GM19239 (cell line): ENCODE results near the gene PCDHA1.
"Not testable (repeated sequence)": the region's sequence is repeated elsewhere in the genome, so short reads cannot be mapped to it uniquely, and the experiment has no call there.

Experiments
- DNase-seq: peaks from one replicate; pipeline ENCODE4 v3.0.0; 2011; ENCODE audit warnings: low spot score; ENCODE audit not compliant: insufficient read length
- FAIRE-seq: peaks from 2 replicates; lab custom pipeline; 2011; peaks lifted over from hg19 to GRCh38; lab: Jason Lieb, UNC

The PCDHA1 gene

DNA sequence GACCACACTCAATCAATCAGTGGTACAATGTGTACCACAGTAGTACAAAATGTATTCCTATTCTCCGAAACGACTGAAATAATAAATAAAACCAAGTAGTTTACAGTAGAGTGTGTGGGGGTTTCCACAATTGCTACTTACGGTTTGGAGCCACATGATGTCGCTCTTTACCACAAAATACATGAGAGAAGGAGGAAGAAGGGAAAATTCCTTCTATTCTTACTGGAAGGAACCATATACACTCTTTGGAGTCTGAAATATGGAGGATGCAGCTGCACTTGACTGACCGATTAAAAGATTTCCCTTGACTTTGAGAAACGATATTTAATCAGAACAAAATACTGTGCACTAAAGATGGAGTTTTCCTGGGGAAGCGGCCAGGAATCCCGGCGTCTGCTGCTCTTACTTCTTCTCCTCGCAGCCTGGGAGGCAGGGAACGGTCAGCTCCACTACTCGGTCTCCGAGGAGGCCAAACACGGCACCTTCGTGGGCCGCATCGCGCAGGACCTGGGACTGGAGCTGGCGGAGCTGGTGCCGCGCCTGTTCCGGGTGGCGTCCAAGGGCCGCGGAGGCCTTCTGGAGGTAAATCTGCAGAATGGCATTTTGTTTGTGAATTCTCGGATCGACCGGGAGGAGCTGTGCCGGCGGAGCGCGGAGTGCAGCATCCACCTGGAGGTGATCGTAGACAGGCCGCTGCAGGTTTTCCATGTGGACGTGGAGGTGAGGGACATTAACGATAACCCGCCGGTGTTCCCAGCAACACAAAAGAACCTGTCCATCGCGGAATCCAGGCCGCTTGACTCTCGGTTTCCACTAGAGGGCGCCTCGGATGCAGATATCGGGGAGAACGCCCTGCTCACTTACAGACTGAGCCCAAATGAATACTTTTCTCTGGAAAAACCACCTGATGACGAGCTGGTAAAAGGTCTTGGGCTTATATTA lies 21.2 kb downstream of the PCDHA1 start, which contains the start of gene PCDHA4:
Gene PCDHA4 (plus strand): TSS at position 235 of the 942 bp plus-strand sequence.
- FAIRE-seq, result no peak
- no peak for DNase-seq

DNA sequence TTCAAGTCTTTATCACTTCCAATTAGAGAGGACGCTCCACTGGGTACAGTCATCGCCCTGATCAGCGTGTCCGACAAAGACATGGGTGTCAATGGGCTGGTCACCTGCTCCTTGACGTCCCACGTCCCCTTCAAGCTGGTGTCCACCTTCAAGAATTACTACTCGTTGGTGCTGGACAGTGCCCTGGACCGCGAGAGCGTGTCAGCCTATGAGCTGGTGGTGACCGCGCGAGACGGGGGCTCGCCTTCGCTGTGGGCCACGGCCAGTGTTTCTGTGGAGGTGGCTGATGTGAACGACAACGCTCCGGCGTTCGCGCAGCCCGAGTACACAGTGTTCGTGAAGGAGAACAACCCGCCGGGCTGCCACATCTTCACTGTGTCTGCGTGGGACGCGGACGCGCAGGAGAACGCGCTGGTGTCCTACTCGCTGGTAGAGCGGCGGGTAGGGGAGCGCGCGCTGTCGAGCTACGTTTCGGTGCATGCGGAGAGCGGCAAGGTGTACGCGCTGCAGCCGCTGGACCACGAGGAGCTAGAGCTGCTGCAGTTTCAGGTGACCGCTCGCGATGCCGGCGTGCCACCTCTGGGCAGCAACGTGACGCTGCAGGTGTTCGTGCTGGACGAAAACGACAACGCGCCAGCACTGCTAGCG lies 22.4 kb downstream of the PCDHA1 start:
- DNase-seq, FAIRE-seq: not testable (repeated sequence)

- DNase-seq (no peak), FAIRE-seq (no peak)
Observed at GRCh38 chr5:140808889-140809291, 22.9 kb downstream of the PCDHA1 start.

- DNase-seq, result no peak
- FAIRE-seq, result no peak
Observed at GRCh38 chr5:140821375-140822280, 35.7 kb downstream of the PCDHA1 start, which contains the start of gene PCDHA5. PCDHA5 (plus strand) TSS chr5:140821613.

GRCh38 chr5:140822281-140822629 lies 36.3 kb downstream of the PCDHA1 start:
- DNase-seq, result no peak
- FAIRE-seq, result no peak

GRCh38 chr5:140822969-140823368 lies 37.0 kb downstream of the PCDHA1 start:
- not testable (repeated sequence) for FAIRE-seq, DNase-seq

DNA sequence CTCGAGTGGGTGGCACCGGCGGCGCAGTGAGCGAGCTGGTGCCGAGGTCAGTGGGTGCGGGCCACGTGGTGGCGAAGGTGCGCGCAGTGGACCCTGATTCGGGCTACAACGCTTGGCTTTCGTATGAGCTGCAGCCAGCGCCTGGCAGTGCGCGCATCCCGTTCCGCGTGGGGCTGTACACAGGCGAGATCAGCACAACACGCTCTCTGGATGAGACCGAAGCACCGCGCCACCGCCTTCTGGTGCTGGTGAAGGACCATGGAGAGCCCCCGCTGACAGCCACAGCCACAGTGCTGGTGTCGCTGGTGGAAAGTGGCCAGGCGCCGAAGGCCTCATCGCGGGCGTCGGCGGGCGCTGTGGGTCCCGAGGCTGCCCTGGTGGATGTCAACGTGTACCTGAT lies 37.5 kb downstream of the PCDHA1 start:
- FAIRE-seq, result no peak
- no peak for DNase-seq

GRCh38 chr5:140827704-140828361 lies 41.9 kb downstream of the PCDHA1 start, which contains the start of gene PCDHA6:
PCDHA6 (plus strand) TSS chr5:140827960; CDS start chr5:140828092, 132 bp downstream.
- FAIRE-seq (no peak), DNase-seq (no peak)

GRCh38 chr5:140828362-140828737 lies 42.4 kb downstream of the PCDHA1 start:
- DNase-seq (no peak), FAIRE-seq (no peak)

DNA sequence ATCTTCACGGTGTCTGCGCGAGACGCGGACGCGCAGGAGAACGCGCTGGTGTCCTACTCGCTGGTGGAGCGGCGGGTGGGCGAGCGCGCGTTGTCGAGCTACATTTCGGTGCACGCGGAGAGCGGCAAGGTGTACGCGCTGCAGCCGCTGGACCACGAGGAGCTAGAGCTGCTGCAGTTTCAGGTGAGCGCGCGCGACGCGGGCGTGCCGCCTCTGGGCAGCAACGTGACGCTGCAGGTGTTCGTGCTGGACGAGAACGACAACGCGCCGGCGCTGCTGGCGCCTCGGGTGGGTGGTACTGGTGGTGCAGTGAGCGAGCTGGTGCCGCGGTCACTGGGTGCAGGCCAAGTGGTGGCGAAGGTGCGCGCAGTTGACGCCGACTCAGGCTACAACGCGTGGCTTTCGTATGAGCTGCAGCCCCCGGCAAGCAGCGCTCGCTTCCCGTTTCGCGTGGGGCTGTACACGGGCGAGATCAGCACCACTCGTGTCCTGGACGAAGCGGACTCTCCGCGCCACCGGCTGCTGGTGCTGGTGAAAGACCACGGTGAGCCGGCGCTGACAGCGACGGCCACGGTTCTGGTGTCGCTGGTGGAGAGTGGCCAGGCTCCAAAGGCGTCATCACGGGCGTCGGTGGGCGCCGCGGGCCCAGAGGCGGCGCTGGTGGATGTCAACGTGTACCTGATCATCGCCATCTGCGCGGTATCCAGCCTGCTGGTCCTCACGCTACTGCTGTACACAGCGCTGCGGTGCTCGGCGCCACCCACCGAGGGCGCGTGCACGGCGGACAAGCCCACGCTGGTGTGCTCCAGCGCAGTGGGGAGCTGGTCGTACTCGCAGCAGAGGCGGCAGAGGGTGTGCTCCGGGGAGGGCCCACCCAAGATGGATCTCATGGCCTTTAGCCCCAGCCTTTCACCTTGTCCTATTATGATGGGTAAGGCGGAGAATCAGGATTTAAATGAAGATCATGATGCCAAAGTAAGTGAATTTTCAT lies 43.9 kb downstream of the PCDHA1 start:
- not testable (repeated sequence) for FAIRE-seq, DNase-seq

GRCh38 chr5:140833993-140834392 lies 48.1 kb downstream of the PCDHA1 start, which contains the start of gene PCDHA7:
PCDHA7 (plus strand) TSS chr5:140834269; CDS start chr5:140834384, 115 bp downstream.
- DNase-seq (no peak), FAIRE-seq (no peak)

DNA sequence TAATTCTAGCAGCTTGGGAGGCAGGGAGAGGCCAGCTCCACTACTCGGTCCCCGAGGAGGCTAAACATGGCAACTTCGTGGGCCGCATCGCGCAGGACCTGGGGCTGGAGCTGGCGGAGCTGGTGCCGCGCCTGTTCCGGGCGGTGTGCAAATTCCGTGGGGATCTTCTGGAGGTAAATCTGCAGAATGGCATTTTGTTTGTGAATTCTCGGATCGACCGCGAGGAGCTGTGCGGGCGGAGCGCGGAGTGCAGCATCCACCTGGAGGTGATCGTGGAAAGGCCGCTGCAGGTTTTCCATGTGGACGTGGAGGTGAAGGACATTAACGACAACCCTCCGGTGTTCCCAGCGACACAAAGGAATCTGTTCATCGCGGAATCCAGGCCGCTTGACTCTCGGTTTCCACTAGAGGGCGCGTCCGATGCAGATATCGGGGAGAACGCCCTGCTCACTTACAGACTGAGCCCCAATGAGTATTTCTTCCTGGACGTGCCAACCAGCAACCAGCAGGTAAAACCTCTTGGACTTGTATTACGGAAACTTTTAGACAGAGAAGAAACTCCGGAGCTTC lies 48.6 kb downstream of the PCDHA1 start:
- not testable (repeated sequence) for DNase-seq, FAIRE-seq

DNA sequence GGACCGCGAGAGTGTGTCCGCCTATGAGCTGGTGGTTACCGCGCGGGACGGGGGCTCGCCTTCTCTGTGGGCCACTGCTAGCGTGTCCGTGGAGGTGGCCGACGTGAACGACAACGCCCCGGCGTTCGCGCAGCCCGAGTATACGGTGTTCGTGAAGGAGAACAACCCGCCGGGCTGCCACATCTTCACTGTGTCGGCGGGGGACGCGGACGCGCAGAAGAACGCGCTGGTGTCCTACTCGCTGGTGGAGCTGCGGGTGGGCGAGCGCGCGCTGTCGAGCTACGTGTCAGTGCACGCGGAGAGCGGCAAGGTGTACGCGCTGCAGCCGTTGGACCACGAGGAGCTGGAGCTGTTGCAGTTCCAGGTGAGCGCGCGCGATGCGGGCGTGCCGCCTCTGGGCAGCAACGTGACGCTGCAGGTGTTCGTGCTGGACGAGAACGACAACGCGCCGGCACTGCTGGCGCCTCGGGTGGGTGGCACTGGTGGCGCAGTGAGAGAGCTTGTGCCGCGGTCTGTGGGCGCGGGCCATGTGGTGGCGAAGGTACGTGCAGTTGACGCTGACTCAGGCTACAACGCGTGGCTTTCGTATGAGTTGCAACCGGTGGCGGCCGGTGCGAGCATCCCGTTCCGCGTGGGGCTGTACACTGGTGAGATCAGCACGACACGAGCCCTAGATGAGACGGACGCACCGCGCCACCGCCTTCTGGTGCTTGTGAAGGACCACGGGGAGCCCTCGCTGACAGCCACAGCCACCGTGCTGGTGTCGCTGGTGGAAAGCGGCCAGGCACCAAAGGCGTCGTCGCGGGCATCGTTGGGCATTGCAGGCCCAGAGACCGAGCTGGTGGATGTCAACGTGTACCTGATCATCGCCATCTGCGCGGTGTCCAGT lies 49.9 kb downstream of the PCDHA1 start:
- no peak for FAIRE-seq
- DNase-seq, result no peak

DNA sequence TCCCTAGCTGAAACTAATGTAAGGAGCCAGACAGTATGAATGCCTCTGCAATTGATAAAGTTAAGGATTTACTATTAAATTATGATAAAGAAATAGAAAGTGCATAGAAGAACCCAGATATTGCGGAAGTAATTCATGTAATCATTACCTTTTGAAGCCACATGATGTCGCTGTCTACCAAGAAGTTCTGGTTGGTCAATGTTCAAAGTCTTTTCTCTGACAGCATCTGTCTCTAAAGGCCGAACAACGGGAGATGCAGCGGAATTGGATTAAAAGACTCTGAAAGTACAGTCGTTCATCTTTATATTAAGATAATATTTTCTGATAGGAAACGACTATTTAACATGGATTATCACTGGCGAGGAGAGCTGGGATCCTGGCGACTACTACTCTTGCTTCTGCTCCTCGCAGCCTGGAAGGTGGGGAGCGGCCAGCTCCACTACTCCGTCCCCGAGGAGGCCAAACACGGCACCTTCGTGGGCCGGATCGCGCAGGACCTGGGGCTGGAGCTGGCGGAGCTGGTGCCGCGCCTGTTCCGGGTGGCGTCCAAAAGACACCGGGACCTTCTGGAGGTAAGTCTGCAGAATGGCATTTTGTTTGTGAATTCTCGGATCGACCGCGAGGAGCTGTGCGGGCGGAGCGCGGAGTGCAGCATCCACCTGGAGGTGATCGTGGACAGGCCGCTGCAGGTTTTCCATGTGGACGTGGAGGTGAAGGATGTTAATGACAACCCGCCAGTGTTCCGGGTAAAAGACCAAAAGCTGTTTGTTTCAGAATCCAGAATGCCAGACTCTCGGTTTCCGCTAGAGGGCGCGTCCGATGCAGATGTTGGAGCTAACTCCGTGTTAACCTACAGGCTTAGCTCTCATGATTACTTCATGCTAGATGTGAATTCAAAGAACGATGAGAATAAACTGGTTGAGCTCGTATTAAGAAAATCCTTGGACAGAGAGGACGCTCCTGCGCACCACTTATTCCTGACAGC lies 55.3 kb downstream of the PCDHA1 start, which contains the start of gene PCDHA8:
Gene PCDHA8 (plus strand): TSS at position 210 of the 985 bp plus-strand sequence. CDS start 135 bp downstream, at position 345.
- FAIRE-seq (no peak), DNase-seq (no peak)

DNA sequence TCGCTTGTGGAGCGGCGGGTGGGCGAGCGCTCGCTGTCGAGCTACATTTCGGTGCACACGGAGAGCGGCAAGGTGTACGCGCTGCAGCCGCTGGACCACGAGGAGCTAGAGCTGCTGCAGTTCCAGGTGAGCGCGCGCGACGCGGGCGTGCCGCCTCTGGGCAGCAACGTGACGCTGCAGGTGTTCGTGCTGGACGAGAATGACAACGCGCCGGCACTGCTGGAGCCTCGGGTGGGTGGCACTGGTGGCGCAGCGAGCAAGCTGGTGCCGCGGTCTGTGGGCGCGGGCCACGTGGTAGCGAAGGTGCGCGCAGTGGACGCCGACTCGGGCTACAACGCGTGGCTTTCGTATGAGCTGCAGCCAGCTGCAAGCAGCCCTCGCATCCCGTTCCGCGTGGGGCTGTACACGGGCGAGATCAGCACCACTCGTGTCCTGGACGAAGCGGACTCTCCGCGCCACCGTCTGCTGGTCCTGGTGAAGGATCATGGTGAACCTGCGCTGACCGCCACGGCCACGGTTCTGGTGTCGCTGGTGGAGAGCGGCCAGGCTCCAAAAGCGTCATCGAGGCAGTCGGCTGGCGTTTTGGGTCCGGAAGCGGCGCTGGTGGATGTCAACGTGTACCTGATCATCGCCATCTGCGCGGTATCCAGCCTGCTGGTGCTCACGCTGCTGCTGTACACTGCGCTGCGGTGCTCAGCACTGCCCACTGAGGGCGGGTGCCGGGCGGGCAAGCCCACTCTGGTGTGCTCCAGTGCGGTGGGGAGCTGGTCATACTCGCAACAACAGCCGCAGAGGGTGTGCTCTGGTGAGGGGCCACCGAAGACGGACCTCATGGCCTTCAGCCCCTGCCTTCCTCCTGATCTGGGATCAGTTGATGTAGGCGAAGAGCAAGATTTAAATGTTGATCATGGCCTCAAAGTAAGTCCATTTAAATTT lies 57.1 kb downstream of the PCDHA1 start:
- no peak for FAIRE-seq
- no peak for DNase-seq
